WTC11 (cell line): ENCODE measurements around the gene CHSY3.
"Not testable (repeated sequence)": the region's sequence is repeated elsewhere in the genome, so short reads cannot be mapped to it uniquely, and the experiment has no call there.

ENCODE experiments used
- CREB1 ChIP-seq: sonication (generic); formaldehyde crosslinking; IDR thresholded peaks from 2 replicates; pipeline ENCODE4 v1.8.0; 2023; ENCODE audit warnings: mild to moderate bottlenecking, missing genetic modification reagents
- CTCF ChIP-seq: fragments of 200-600 bp; IDR thresholded peaks from 2 replicates; pipeline ENCODE4 v1.8.0; 2022; ENCODE audit warnings: antibody characterized with exemption
- ELF4 ChIP-seq: sonication (generic); formaldehyde crosslinking; IDR thresholded peaks from 2 replicates; pipeline ENCODE4 v1.8.1; 2022; ENCODE audit warnings: low read depth, mild to moderate bottlenecking, moderate library complexity, missing genetic modification reagents
- MAX ChIP-seq: sonication (generic); formaldehyde crosslinking; IDR thresholded peaks from 2 replicates; pipeline ENCODE4 v1.8.0; 2022; ENCODE audit warnings: mild to moderate bottlenecking, missing genetic modification reagents
- MLX ChIP-seq: sonication (generic); formaldehyde crosslinking; IDR thresholded peaks from 2 replicates; pipeline ENCODE4 v1.8.1; 2023; ENCODE audit warnings: mild to moderate bottlenecking, missing genetic modification reagents, moderate library complexity
- NR1H2 ChIP-seq: sonication (generic); formaldehyde crosslinking; IDR thresholded peaks from 2 replicates; pipeline ENCODE4 v1.9.0; 2021; ENCODE audit warnings: mild to moderate bottlenecking, moderate library complexity, missing genetic modification reagents
- NR3C1 ChIP-seq: sonication (generic); formaldehyde crosslinking; conservative IDR thresholded peaks from 2 replicates; pipeline ENCODE4 v1.8.1; 2023; ENCODE audit warnings: low read depth, mild to moderate bottlenecking, missing genetic modification reagents
- SMAD3 ChIP-seq: sonication (generic); formaldehyde crosslinking; IDR thresholded peaks from 2 replicates; pipeline ENCODE4 v1.8.0; 2022; ENCODE audit warnings: missing genetic modification reagents, mild to moderate bottlenecking, borderline replicate concordance
- SP1 ChIP-seq: sonication (generic); formaldehyde crosslinking; conservative IDR thresholded peaks from 2 replicates; pipeline ENCODE4 v1.8.1; 2022; ENCODE audit warnings: missing genetic modification reagents
- TEAD4 ChIP-seq: sonication (generic); formaldehyde crosslinking; IDR thresholded peaks from 2 replicates; pipeline ENCODE4 v1.8.0; 2022; ENCODE audit warnings: mild to moderate bottlenecking, missing genetic modification reagents
- TP53 ChIP-seq: sonication (generic); formaldehyde crosslinking; IDR thresholded peaks from 2 replicates; pipeline ENCODE4 v1.8.1; 2023; ENCODE audit warnings: mild to moderate bottlenecking, missing genetic modification reagents
- ZSCAN18 ChIP-seq: fragments of 250-450 bp; sonication (Bioruptor Pico); IDR thresholded peaks from 2 replicates; pipeline ENCODE4 v2.1.2; 2022; ENCODE audit warnings: mild to moderate bottlenecking, moderate library complexity

GRCh38 chr5:130226556-130226955 lies 322.3 kb downstream of the CHSY3 start:
- TF ChIP-seq SP1; CTCF; NR3C1 (CRISPR knock-in tag); NR1H2; CREB1; TEAD4 (CRISPR knock-in tag); MLX; TP53 (CRISPR knock-in tag); MAX (CRISPR knock-in tag); ELF4 (CRISPR knock-in tag); SMAD3 (CRISPR knock-in tag); ZSCAN18 (CRISPR knock-in tag): not testable (repeated sequence)
